ENCODE results near the gene SLC5A1.

- TF ChIP-seq ZNF317 (CRISPR knock-in tag; IDR thresholded peaks at IDR 0.05; ENCODE audit: borderline replicate concordance, low read depth) (no peak), CREB1 (CRISPR knock-in tag; IDR thresholded peaks at IDR 0.05) (no peak), ZNF121 (CRISPR knock-in tag; IDR thresholded peaks at IDR 0.05) (no peak), ESRRA (CRISPR knock-in tag; IDR thresholded peaks at IDR 0.05; ENCODE audit: borderline replicate concordance) (no peak), ZNF396 (CRISPR knock-in tag; IDR thresholded peaks at IDR 0.05; ENCODE audit: borderline replicate concordance) (no peak), NR3C1 (CRISPR knock-in tag; conservative IDR thresholded peaks at IDR 0.05; ENCODE audit: low read depth) (no peak), CTCF (IDR thresholded peaks at IDR 0.05) (no peak)
Observed at GRCh38 chr22:32044477-32044876, 1.4 kb downstream of the SLC5A1 start.

Measured in WTC11 (cell line).